Adrenal gland (tissue), 5 donors: ENCODE data around the gene PPP1R37.

Experiments used
- POLR2A ChIP-seq, 2 donors: fragments of 450-650 bp; IDR thresholded peaks; one replicate each; pipeline ENCODE4 v1.6.1; 2017; ENCODE audit warnings: antibody characterized with exemption in 2 of 2, mild to moderate bottlenecking in 2 of 2, moderate library complexity in 1 of 2
- TF ChIP-seq, protein P1 (sequence below), 6 experiments: fragments of 450-650 bp in 4 of 6; fragments of 200-600 bp in 2 of 6; sonication (generic) in 1 of 6; IDR thresholded peaks; 1 replicate in 5 of 6; 2 replicates in 1 of 6; pipeline versions ENCODE4 v1.5.1 to v1.8.0; 2016 to 2021; ENCODE audit warnings: antibody characterized with exemption in 6 of 6, mild to moderate bottlenecking in 2 of 6, moderate library complexity in 1 of 6
- donor health status: DM: no; HTN: no; CAD: no.

DNA sequence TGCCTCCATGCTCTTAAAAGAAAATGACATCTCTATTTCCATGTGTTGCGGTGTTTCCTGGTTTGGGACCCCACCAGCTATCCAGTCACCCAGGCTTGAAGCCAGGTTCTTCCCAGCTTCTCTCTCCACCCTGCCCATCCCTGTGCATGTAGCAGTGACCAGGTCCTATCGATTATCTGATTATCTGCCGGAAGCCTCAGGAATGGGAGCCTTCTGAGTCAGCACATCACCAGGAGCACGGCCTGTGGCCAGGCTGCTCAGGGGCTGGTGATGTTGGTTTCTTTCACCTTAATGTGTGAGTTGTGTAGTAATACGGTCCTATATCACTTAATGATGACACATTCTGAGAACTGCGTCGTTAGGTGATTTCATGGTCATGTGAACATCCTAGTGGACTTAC is 33.7 kb downstream of the PPP1R37 start:
- no peak for TF ChIP-seq POLR2A (IDR thresholded peaks at IDR 0.05)
- TF ChIP-seq, protein P1, sequence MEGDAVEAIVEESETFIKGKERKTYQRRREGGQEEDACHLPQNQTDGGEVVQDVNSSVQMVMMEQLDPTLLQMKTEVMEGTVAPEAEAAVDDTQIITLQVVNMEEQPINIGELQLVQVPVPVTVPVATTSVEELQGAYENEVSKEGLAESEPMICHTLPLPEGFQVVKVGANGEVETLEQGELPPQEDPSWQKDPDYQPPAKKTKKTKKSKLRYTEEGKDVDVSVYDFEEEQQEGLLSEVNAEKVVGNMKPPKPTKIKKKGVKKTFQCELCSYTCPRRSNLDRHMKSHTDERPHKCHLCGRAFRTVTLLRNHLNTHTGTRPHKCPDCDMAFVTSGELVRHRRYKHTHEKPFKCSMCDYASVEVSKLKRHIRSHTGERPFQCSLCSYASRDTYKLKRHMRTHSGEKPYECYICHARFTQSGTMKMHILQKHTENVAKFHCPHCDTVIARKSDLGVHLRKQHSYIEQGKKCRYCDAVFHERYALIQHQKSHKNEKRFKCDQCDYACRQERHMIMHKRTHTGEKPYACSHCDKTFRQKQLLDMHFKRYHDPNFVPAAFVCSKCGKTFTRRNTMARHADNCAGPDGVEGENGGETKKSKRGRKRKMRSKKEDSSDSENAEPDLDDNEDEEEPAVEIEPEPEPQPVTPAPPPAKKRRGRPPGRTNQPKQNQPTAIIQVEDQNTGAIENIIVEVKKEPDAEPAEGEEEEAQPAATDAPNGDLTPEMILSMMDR (IDR thresholded peaks at IDR 0.05): no peak
